Measurements from ENCODE around the gene SLC25A23.

DNA sequence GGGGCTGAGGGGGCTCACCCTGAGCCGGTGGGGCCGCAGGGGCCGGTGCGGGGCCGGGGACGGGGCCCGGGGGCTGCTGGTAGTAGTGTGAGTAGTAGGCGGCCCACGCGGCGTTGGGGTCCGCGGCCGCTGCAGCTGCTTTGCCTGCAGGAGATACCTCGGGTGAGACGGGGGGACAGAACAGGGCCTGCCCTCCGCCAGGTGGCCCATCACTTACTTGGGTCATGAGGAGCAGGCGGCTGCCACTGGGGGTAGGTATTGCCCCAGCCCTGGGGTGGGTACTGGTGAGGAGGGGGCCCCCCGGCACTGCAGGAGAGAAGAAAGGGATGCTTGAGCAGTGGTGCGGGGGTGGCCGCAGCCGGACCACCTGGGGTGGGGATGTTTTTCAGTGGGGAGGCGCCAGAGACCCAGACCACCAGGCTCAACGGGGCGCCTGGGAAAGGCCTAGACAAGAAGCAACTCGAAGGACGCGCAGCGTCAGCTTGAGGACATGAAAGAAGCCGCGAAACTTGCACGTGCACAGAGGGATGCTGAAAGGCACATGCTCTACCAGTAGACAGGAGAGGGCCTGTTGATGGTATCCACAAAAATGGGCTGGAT lies 43.9 kb downstream of the SLC25A23 start:
- TF ChIP-seq, protein P1, sequence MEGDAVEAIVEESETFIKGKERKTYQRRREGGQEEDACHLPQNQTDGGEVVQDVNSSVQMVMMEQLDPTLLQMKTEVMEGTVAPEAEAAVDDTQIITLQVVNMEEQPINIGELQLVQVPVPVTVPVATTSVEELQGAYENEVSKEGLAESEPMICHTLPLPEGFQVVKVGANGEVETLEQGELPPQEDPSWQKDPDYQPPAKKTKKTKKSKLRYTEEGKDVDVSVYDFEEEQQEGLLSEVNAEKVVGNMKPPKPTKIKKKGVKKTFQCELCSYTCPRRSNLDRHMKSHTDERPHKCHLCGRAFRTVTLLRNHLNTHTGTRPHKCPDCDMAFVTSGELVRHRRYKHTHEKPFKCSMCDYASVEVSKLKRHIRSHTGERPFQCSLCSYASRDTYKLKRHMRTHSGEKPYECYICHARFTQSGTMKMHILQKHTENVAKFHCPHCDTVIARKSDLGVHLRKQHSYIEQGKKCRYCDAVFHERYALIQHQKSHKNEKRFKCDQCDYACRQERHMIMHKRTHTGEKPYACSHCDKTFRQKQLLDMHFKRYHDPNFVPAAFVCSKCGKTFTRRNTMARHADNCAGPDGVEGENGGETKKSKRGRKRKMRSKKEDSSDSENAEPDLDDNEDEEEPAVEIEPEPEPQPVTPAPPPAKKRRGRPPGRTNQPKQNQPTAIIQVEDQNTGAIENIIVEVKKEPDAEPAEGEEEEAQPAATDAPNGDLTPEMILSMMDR (tag by site-specific recombination; IDR thresholded peaks at IDR 0.05), result no peak
- TF ChIP-seq, protein P2, sequence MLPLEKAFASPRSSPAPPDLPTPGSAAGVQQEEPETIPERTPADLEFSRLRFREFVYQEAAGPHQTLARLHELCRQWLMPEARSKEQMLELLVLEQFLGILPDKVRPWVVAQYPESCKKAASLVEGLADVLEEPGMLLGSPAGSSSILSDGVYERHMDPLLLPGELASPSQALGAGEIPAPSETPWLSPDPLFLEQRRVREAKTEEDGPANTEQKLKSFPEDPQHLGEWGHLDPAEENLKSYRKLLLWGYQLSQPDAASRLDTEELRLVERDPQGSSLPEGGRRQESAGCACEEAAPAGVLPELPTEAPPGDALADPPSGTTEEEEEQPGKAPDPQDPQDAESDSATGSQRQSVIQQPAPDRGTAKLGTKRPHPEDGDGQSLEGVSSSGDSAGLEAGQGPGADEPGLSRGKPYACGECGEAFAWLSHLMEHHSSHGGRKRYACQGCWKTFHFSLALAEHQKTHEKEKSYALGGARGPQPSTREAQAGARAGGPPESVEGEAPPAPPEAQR (tag by site-specific recombination; IDR thresholded peaks at IDR 0.05), result no peak
- TF ChIP-seq ZNF274 (IDR thresholded peaks at IDR 0.05; ENCODE audit: low read length) (no peak), ZNF274 (tag by site-specific recombination; IDR thresholded peaks at IDR 0.05; ENCODE audit: borderline replicate concordance) (no peak), ZXDB (tag by site-specific recombination; IDR thresholded peaks at IDR 0.05) (no peak), GLIS1 (tag by site-specific recombination; IDR thresholded peaks at IDR 0.05) (no peak), ZNF776 (tag by site-specific recombination; IDR thresholded peaks at IDR 0.05; ENCODE audit: borderline replicate concordance) (no peak), ZNF24 (tag by site-specific recombination; IDR thresholded peaks at IDR 0.05) (no peak), ZNF677 (tag by site-specific recombination; IDR thresholded peaks at IDR 0.05) (no peak), KLF9 (tag by site-specific recombination; IDR thresholded peaks at IDR 0.05; ENCODE audit: low read depth) (no peak), ZBTB1 (tag by site-specific recombination; IDR thresholded peaks at IDR 0.05) (no peak), ZNF121 (tag by site-specific recombination; IDR thresholded peaks at IDR 0.05) (no peak)

Measured in HEK293 (cell line).